Measurements from ENCODE around the gene COQ3. TPM values are rescaled to one million over a fixed set of nuclear protein-coding genes. Genes with fewer than 3 reads are reported as not detected.

The COQ3 gene
- total and polyA plus RNA-seq, 10 donors, result 3.2 to 16.8 (median 5.1) TPM

- H3K4me3 ChIP-seq, result no peak overlapping the region
- intact Hi-C loops (cut with DNase I; ENCODE audit: low total_unique reads), result no loop called here
- H3K9me3 ChIP-seq, result no peaks in the 10 kb centered on the region
- H3K4me1 ChIP-seq, result peaks cover 0 to 7% (median 3%) of the 10 kb centered on the region in 6 donors
- peaks cover 0 to 30% (median 0%) of the 10 kb centered on the region in 7 donors for H3K27me3 ChIP-seq (replicated peaks in 1 of 7)
- 22 to 34% (median 32%) methylated on average over 2 of the region's 2 CpGs for WGBS, 5 donors
- DNase-seq, result no peak
- no peak for TF ChIP-seq POLR2AphosphoS5 (IDR thresholded peaks at IDR 0.05)
- TF ChIP-seq POLR2A (IDR thresholded peaks at IDR 0.05), result no peak
- TF ChIP-seq CTCF (IDR thresholded peaks at IDR 0.05 in 8 of 11, conservative IDR thresholded peaks at IDR 0.05 in 3 of 11), result peak in 7 of 11 experiments; percentile 16 to 56 (median 32)
- no peaks in the 10 kb centered on the region for H3K36me3 ChIP-seq
- no peak overlapping the region for H3K27ac ChIP-seq
Measured at GRCh38 chr6:99334526-99335127, 59.4 kb downstream of the COQ3 start.

- H3K27me3 ChIP-seq (replicated peaks in 1 of 7), result peaks cover 0 to 17% (median 0%) of the 10 kb centered on the region in 7 donors
- TF ChIP-seq CTCF (IDR thresholded peaks at IDR 0.05 in 8 of 11, conservative IDR thresholded peaks at IDR 0.05 in 3 of 11) (no peak), POLR2A (IDR thresholded peaks at IDR 0.05) (no peak)
- peaks cover 0 to 7% (median 3%) of the 10 kb centered on the region in 6 donors for H3K4me1 ChIP-seq
- DNase-seq, result no peak
- intact Hi-C loops (cut with DNase I; ENCODE audit: low total_unique reads), result no loop called here
- H3K36me3 ChIP-seq, result no peaks in the 10 kb centered on the region
- H3K4me3 ChIP-seq, result no peak overlapping the region
- 69 to 84% (median 81%) methylated on average over 6 of the region's 6 CpGs for WGBS, 5 donors
- H3K9me3 ChIP-seq, result no peaks in the 10 kb centered on the region
- H3K27ac ChIP-seq, result no peak overlapping the region
Measured at GRCh38 chr6:99333068-99333467, 60.9 kb downstream of the COQ3 start.

- WGBS, 5 donors, result 41 to 66% (median 50%) methylated on average over 2 to 3 of the region's 3 CpGs
- TF ChIP-seq POLR2A (IDR thresholded peaks at IDR 0.05) (no peak), CTCF (IDR thresholded peaks at IDR 0.05 in 8 of 11, conservative IDR thresholded peaks at IDR 0.05 in 3 of 11) (no peak), POLR2AphosphoS5 (IDR thresholded peaks at IDR 0.05) (no peak)
- DNase-seq, result no peak
- Histone ChIP-seq H3K27me3 (replicated peaks in 1 of 7) (peaks cover 0 to 6% (median 0%) of the 10 kb centered on the region in 7 donors), H3K4me1 (peaks cover 0 to 7% (median 3%) of the 10 kb centered on the region in 6 donors), H3K27ac (no peak overlapping the region), H3K36me3 (no peaks in the 10 kb centered on the region), H3K4me3 (no peak overlapping the region), H3K9me3 (no peaks in the 10 kb centered on the region)
- intact Hi-C loops (cut with DNase I; ENCODE audit: low total_unique reads), result no loop called here
Measured at GRCh38 chr6:99331531-99331930, 62.5 kb downstream of the COQ3 start.

DNA sequence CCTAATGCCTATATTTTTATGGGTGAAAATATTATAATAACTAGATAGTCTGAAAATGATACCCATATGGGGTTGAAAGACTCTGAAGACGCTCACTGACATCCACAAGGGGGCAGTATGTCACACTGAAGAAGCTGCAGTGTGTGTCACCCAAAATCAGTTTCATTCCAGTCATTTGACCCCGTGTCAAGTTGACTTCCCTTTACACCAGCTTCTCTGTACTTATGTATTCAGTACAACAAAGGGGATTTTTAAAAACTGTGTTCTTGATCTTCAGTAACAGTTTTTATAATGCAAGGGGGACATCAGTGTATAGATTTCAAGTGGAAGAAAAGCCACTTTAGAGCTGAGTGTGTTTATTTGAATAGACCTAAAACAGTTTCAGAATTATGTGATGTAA is 63.8 kb downstream of the COQ3 start:
- Histone ChIP-seq H3K27me3 (replicated peaks in 1 of 7) (no peaks in the 10 kb centered on the region), H3K36me3 (no peaks in the 10 kb centered on the region), H3K4me1 (peaks cover 0 to 7% (median 3%) of the 10 kb centered on the region in 6 donors), H3K27ac (no peak overlapping the region), H3K4me3 (no peak overlapping the region), H3K9me3 (no peaks in the 10 kb centered on the region)
- 0 to 9% (median 3%) methylated on average over 2 of the region's 2 CpGs for WGBS, 5 donors
- DNase-seq, result no peak
- intact Hi-C loops (cut with DNase I; ENCODE audit: low total_unique reads), result no loop called here
- TF ChIP-seq CTCF (IDR thresholded peaks at IDR 0.05 in 8 of 11, conservative IDR thresholded peaks at IDR 0.05 in 3 of 11) (peak; percentile 15 to 75 (median 52)), POLR2AphosphoS5 (IDR thresholded peaks at IDR 0.05) (no peak), POLR2A (IDR thresholded peaks at IDR 0.05) (no peak)

Data from spleen (tissue), 11 donors.